ENCODE measurements around the gene LRRC8E. TPM values are rescaled to one million over a fixed set of nuclear protein-coding genes. Genes with fewer than 3 reads are reported as not detected.

The LRRC8E gene
- total and polyA plus RNA-seq, 2 of the 8 experiments (the other 6 are each of a cell fraction or from before 2014, with no cell fraction given): 2.7 to 2.9 TPM

GRCh38 chr19:7909471-7910067 is 21.3 kb downstream of the LRRC8E start (continued):
- TF ChIP-seq, protein P1, sequence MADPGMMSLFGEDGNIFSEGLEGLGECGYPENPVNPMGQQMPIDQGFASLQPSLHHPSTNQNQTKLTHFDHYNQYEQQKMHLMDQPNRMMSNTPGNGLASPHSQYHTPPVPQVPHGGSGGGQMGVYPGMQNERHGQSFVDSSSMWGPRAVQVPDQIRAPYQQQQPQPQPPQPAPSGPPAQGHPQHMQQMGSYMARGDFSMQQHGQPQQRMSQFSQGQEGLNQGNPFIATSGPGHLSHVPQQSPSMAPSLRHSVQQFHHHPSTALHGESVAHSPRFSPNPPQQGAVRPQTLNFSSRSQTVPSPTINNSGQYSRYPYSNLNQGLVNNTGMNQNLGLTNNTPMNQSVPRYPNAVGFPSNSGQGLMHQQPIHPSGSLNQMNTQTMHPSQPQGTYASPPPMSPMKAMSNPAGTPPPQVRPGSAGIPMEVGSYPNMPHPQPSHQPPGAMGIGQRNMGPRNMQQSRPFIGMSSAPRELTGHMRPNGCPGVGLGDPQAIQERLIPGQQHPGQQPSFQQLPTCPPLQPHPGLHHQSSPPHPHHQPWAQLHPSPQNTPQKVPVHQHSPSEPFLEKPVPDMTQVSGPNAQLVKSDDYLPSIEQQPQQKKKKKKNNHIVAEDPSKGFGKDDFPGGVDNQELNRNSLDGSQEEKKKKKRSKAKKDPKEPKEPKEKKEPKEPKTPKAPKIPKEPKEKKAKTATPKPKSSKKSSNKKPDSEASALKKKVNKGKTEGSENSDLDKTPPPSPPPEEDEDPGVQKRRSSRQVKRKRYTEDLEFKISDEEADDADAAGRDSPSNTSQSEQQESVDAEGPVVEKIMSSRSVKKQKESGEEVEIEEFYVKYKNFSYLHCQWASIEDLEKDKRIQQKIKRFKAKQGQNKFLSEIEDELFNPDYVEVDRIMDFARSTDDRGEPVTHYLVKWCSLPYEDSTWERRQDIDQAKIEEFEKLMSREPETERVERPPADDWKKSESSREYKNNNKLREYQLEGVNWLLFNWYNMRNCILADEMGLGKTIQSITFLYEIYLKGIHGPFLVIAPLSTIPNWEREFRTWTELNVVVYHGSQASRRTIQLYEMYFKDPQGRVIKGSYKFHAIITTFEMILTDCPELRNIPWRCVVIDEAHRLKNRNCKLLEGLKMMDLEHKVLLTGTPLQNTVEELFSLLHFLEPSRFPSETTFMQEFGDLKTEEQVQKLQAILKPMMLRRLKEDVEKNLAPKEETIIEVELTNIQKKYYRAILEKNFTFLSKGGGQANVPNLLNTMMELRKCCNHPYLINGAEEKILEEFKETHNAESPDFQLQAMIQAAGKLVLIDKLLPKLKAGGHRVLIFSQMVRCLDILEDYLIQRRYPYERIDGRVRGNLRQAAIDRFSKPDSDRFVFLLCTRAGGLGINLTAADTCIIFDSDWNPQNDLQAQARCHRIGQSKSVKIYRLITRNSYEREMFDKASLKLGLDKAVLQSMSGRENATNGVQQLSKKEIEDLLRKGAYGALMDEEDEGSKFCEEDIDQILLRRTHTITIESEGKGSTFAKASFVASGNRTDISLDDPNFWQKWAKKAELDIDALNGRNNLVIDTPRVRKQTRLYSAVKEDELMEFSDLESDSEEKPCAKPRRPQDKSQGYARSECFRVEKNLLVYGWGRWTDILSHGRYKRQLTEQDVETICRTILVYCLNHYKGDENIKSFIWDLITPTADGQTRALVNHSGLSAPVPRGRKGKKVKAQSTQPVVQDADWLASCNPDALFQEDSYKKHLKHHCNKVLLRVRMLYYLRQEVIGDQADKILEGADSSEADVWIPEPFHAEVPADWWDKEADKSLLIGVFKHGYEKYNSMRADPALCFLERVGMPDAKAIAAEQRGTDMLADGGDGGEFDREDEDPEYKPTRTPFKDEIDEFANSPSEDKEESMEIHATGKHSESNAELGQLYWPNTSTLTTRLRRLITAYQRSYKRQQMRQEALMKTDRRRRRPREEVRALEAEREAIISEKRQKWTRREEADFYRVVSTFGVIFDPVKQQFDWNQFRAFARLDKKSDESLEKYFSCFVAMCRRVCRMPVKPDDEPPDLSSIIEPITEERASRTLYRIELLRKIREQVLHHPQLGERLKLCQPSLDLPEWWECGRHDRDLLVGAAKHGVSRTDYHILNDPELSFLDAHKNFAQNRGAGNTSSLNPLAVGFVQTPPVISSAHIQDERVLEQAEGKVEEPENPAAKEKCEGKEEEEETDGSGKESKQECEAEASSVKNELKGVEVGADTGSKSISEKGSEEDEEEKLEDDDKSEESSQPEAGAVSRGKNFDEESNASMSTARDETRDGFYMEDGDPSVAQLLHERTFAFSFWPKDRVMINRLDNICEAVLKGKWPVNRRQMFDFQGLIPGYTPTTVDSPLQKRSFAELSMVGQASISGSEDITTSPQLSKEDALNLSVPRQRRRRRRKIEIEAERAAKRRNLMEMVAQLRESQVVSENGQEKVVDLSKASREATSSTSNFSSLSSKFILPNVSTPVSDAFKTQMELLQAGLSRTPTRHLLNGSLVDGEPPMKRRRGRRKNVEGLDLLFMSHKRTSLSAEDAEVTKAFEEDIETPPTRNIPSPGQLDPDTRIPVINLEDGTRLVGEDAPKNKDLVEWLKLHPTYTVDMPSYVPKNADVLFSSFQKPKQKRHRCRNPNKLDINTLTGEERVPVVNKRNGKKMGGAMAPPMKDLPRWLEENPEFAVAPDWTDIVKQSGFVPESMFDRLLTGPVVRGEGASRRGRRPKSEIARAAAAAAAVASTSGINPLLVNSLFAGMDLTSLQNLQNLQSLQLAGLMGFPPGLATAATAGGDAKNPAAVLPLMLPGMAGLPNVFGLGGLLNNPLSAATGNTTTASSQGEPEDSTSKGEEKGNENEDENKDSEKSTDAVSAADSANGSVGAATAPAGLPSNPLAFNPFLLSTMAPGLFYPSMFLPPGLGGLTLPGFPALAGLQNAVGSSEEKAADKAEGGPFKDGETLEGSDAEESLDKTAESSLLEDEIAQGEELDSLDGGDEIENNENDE (IDR thresholded peaks at IDR 0.05; ENCODE audit: insufficient replicate concordance, low read length): no peak
- TF ChIP-seq POLR2A (IDR thresholded peaks at IDR 0.05; ENCODE audit: control extremely low read depth in 1 of 2, low read depth in 2 of 2, low read length in 2 of 2) (no peak), EZH2 (IDR thresholded peaks at IDR 0.05; ENCODE audit: low read depth, low read length, severe bottlenecking) (no peak), RAD21 (IDR thresholded peaks at IDR 0.05 in 1 of 2, conservative IDR thresholded peaks at IDR 0.05 in 1 of 2; ENCODE audit: low read depth in 2 of 2, low read length in 2 of 2) (no peak), CBX5 (IDR thresholded peaks at IDR 0.05; ENCODE audit: low read depth, low read length) (no peak), TEAD4 (IDR thresholded peaks at IDR 0.05; ENCODE audit: low read depth, low read length) (no peak), CHD1 (IDR thresholded peaks at IDR 0.05; ENCODE audit: low read depth, low read length) (no peak), SAP30 (IDR thresholded peaks at IDR 0.05; ENCODE audit: insufficient read depth, insufficient replicate concordance, low read length) (no peak)
- TF ChIP-seq, protein P2, sequence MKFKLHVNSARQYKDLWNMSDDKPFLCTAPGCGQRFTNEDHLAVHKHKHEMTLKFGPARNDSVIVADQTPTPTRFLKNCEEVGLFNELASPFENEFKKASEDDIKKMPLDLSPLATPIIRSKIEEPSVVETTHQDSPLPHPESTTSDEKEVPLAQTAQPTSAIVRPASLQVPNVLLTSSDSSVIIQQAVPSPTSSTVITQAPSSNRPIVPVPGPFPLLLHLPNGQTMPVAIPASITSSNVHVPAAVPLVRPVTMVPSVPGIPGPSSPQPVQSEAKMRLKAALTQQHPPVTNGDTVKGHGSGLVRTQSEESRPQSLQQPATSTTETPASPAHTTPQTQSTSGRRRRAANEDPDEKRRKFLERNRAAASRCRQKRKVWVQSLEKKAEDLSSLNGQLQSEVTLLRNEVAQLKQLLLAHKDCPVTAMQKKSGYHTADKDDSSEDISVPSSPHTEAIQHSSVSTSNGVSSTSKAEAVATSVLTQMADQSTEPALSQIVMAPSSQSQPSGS (IDR thresholded peaks at IDR 0.05; ENCODE audit: low read length): no peak

All from H1 (cell line).